NAMALWA (cell line): ENCODE results near the gene MESD.
"Not testable (repeated sequence)": the region's sequence is repeated elsewhere in the genome, so short reads cannot be mapped to it uniquely, and the experiment has no call there.

Experiments used
- DNase-seq: peaks from one replicate; pipeline ENCODE4 v3.0.0-alpha.2; 2015; ENCODE audit warnings: low spot score

MESD gene

DNA sequence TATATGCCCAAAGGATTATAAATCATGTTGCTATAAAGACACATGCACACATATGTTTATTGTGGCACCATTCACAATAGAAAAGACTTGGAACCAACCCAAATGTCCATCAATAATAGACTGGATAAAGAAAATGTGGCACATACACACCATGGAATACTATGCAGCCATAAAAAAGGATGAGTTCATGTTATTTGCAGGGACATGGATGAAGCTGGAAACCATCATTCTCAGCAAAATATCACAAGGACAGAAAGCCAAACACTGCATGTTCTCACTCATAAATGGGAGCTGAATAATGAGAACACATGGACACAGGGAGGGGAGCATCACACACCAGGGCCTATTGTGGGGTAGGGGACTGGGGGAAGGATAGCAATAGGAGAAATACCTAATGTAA lies 24.2 kb downstream of the MESD start:
- not testable (repeated sequence) for DNase-seq

- DNase-seq = no peak
Measured at GRCh38 chr15:80958818-80959495, 30.7 kb downstream of the MESD start.

GRCh38 chr15:80957976-80958375 lies 31.6 kb downstream of the MESD start:
- no peak for DNase-seq

DNA sequence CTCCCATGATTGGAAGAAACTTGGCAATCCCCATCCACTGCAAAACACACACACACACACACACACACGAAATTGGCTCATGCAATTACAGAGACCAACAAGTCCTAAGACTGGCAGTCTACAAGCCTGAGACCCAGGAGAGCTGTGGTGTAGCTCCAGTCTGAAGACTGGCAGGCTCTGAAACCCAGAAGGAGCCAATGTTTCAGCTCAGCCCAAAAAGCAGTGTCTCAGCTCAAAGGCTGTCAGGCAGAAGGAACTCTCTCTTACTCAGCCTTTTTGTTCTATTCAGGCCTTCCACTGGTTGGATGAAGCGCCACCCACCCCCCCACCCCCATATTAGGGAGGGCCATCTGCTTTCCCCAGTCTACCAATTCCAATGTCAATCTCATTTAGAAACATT lies 32.1 kb downstream of the MESD start:
- no peak for DNase-seq

DNA sequence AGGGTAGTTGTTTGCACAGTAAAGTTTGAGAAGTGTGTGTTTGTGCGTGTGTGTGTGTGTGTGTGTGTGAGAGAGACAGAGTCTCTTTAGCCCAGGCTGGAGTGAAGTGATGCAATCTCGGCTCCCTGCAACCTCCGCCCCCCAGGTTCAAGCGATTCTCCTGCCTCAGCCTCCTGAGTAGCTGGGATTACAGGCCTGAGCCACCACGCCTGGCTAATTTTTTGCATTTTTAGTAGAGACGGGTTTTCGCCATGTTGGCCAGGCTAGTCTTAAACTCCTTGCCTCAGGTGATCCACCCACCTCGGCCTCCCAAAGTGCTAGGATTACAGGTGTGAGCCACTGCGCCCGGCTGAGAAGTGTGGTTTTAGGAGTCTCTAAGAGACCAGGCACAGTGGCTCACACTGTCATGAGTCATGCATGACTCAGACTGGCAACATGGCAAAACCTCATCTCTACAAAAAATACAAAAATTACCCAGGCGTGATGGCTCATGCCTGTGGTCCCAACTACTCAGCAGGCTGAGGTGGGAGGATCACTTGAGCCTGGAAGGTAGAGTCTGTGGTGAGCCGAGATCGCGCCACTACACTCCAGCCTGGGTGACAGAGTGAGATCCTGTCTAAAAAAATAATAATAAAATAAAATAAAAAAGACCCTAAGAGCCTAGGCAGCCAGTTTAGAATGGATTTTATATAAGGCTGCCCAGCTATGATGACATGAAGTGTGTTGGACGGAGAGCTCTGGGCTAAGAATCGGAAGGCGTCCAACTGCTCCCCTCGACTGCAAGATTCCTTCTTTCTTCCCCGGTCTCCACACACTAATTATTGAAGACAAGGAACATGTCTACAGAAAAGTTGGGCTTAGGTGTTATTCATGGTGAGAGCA lies 33.8 kb downstream of the MESD start:
- DNase-seq = not testable (repeated sequence)

DNA sequence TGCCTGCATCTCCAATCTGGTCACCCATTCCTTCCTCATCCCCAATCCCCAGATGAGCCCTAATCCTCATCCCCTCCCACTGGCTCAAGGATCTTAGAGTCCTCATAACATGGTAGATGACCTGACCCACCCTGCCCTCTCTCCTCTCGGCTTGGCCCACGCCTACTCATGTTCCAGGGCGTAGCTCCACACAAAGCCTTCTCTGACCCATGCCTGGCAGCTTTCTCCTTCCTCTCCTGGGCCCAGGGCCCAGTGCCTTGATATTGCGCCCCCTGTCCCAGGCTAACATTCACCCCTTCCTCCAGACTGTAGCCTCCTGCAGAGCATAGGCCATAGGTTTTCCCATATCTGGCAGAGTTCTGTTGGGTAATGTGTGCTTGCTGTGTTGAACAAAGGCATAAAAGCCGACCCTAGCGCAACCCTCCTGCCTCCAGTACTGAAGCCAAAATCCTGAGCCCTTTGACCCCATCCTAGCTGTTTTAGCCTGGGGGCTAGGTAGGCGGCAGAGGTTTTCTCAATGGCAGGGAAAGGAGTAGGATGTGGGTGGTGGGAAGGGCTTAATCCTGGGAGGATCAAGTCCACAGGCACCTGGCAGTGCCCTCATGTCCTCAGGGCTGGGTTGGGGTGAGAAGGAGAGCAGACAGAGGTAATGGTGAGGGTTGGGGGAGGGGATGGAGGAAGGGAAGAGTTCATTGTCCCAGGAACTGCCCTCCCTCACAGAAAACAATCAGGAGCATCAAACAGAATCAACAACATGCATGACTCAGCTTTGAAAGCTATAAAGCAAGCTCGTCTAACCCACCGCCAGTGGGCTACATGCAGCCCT lies 35.5 kb downstream of the MESD start:
- DNase-seq = no peak

- no peak for DNase-seq
Measured at GRCh38 chr15:80953001-80953952, 36.3 kb downstream of the MESD start.

DNA sequence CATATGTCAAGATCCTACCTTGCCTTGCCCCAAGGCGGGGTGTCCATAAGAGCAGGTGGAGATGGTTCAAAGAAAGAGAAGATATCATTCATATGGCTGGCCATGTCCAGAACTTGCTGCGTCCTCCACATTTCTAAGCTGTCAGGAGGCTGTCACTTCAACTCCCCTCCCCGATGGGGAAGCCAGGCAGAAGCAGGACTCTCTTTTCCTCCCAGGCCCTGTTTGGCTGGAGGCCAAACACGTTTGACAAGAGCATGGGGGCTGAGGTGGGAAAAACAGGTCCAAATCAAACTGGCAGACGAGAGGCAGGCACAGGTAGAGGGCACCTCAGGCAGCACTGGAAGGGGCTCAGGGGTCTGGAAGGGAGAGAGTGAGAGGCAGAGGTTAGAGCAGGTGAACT lies 37.7 kb downstream of the MESD start:
- DNase-seq = no peak

- DNase-seq = no peak
Measured at GRCh38 chr15:80950291-80951078, 39.1 kb downstream of the MESD start.

DNA sequence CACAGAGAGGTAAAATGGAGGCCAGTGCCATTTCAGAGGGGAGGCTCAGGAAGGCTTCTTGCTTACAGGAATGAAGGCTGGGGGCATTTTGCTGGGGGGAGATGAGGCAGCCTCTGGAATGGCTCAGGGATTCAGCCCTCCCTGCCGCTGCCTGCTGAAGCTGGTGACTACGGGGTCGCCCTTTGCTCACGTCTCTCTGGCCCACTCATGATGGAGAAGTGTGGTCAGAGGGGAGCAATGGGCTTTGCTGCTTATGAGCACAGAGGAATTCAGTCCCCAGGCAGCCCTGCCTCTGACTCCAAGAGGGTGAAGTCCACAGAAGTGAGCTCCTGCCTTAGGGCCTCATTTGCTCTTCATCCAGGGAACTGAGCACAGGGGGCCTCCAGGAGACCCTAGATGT lies 39.9 kb downstream of the MESD start:
- no peak for DNase-seq

DNA sequence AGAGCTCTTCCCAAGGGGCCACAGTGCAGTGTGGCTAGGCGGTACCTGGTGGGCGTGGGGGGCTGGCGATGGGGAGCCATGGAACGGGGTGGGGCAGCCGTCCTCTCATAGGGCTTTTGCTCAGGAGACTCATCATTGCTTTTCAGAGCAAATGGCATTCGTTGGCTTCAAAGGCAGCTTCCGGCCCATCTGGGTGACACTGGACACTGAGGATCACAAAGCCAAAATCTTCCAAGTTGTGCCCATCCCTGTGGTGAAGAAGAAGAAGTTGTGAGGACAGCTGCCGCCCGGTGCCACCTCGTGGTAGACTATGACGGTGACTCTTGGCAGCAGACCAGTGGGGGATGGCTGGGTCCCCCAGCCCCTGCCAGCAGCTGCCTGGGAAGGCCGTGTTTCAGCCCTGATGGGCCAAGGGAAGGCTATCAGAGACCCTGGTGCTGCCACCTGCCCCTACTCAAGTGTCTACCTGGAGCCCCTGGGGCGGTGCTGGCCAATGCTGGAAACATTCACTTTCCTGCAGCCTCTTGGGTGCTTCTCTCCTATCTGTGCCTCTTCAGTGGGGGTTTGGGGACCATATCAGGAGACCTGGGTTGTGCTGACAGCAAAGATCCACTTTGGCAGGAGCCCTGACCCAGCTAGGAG lies 40.8 kb downstream of the MESD start:
- DNase-seq = no peak

- DNase-seq = no peak
Measured at GRCh38 chr15:80946576-80946975, 43.0 kb downstream of the MESD start.

- peak; percentile 34 for DNase-seq
Measured at GRCh38 chr15:80945605-80946004, 44.0 kb downstream of the MESD start.

- DNase-seq = no peak
Measured at GRCh38 chr15:80944818-80945217, 44.8 kb downstream of the MESD start.

DNA sequence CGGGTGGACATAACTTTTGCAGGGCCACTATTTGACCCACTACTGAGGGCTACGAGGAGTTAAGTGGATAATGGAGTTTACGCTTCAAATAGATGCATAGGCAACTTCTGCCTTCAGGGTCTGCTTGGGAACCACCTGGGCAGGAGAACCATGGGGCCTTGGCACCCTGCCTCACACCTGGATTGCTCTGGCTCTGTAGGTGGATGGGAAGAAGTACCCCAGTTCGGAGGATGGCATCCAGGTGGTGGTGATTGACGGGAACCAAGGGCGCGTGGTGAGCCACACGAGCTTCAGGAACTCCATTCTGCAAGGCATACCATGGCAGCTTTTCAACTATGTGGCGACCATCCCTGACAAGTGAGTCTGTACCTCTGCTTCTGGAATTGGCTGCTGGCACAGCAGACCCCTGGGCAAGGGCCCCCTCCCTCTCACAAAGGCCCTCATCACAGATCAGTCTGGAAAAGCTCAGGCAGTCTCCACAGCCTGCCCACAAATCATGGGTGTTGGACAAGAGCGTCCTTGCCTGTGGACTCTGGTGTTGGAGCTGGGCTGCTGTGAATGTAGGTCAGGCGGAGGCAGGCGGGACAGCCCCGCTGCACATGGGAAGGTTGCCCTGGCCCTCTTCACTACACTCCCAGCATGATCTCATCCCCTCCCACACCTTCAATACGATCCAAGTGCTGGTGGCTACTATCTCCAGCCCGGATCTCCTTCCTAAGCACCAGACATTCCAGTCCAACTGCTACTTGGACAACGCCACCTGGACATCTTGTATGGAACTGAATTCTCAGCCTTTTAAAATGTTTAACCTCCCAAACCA lies 46.7 kb downstream of the MESD start:
- no peak for DNase-seq

DNA sequence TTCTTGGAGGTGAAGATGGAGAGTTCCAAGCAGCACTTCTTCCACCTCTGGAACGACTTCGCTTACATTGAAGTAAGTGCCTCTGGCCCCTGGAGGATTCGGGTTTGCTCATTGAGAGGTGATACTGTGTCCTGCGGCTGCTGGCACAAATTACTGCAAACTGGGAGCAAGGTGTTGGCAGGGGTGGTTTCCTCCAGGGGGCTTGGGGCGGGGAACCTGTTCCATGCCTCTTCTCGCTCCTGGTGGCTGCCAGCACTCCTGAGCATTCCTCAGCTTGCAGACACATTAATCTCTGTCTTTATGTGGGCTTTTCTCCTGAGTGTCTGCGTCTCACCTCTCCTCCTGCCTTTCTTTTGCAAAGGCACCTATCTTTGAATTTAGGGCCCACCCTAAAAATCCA lies 47.4 kb downstream of the MESD start:
- DNase-seq = no peak

- no peak for DNase-seq
Measured at GRCh38 chr15:80940851-80941250, 48.8 kb downstream of the MESD start.

DNA sequence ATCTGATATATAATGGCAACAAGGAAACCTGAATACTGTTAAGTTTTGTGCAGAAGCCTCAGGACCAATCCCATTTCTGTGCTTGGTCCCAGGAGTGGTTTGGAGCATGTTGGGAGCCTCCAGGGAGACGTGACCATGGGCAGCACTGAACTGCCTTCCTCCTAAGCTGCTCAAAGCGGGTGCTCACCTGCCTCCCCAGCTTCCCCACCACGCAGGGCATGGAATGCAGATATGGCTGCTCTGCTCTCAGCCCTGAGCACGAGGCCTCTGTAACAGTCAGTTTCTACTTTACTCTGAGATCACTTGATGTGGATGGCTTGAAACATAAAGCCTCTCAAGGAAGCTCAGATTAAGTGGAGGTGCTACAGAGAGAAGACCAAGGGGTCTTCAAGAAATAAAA lies 49.3 kb downstream of the MESD start:
- no peak for DNase-seq

- DNase-seq = no peak
Measured at GRCh38 chr15:80939216-80939615, 50.4 kb downstream of the MESD start.
